ENCODE measurements around the gene BLOC1S1.

The BLOC1S1 gene

GRCh38 chr12:55728186-55728938 lies 12.5 kb downstream of the BLOC1S1 start:
- DNase-seq (ENCODE audit: low spot score), result peak; percentile 77

- DNase-seq (ENCODE audit: low spot score), result peak; percentile 95
Measured at GRCh38 chr12:55728939-55729818, 13.3 kb downstream of the BLOC1S1 start, which contains the start of gene CD63. TSS of gene CD63 (minus strand) at chr12:55729009. CDS start at chr12:55728341, 668 bp downstream.

- DNase-seq (ENCODE audit: low spot score), result peak; percentile 84
Measured at GRCh38 chr12:55729819-55730818, 14.3 kb downstream of the BLOC1S1 start.

DNA sequence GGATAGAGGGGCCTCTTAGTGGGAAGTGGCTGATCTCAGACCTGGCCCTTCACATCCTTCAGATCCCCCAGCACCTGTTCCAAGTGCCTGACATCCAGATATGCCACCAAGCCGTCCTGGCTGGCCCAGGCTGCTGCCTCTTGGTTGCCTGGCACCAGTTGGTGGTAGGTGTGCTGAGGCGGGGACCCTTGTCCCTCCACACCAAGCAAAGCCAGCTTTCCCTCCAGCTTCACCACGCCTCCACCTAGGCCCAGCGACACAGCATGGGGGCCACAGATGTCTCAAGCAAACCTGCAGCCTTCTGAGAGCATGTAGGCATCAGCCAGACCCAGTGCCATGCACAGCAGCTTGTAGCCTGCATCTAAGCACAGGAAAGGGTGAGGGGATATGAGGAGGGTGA lies 16.4 kb downstream of the BLOC1S1 start:
- no peak for DNase-seq (ENCODE audit: low spot score)

- DNase-seq (ENCODE audit: low spot score), result no peak
Measured at GRCh38 chr12:55733021-55733555, 17.2 kb downstream of the BLOC1S1 start.

- no peak for DNase-seq (ENCODE audit: low spot score)
Measured at GRCh38 chr12:55733858-55734257, 18.0 kb downstream of the BLOC1S1 start.

DNA sequence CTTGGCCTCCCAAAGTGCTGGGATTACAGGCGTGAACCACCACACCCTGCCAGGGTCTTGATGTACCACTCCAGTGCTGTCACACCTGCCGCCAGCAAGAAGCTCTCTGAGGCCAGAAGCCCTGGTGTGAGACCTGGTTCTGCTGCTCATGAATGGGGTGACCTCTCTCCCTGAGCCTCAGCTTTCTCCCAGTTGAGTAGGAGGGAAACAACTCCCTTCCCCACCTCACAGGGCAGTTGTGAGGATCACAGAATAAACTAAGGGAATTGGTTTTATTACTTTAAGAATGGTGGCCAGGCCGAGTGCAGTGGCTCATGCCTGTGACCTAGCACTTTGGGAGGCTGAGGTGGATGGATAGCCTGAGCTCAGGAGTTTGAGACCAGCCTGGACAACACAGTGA lies 18.7 kb downstream of the BLOC1S1 start:
- no peak for DNase-seq (ENCODE audit: low spot score)

GRCh38 chr12:55736076-55736475 lies 20.2 kb downstream of the BLOC1S1 start:
- DNase-seq (ENCODE audit: low spot score), result no peak

GRCh38 chr12:55736780-55737580 lies 21.1 kb downstream of the BLOC1S1 start:
- DNase-seq (ENCODE audit: low spot score), result peak; percentile 70

- no peak for DNase-seq (ENCODE audit: low spot score)
Measured at GRCh38 chr12:55737581-55738122, 21.8 kb downstream of the BLOC1S1 start.

DNA sequence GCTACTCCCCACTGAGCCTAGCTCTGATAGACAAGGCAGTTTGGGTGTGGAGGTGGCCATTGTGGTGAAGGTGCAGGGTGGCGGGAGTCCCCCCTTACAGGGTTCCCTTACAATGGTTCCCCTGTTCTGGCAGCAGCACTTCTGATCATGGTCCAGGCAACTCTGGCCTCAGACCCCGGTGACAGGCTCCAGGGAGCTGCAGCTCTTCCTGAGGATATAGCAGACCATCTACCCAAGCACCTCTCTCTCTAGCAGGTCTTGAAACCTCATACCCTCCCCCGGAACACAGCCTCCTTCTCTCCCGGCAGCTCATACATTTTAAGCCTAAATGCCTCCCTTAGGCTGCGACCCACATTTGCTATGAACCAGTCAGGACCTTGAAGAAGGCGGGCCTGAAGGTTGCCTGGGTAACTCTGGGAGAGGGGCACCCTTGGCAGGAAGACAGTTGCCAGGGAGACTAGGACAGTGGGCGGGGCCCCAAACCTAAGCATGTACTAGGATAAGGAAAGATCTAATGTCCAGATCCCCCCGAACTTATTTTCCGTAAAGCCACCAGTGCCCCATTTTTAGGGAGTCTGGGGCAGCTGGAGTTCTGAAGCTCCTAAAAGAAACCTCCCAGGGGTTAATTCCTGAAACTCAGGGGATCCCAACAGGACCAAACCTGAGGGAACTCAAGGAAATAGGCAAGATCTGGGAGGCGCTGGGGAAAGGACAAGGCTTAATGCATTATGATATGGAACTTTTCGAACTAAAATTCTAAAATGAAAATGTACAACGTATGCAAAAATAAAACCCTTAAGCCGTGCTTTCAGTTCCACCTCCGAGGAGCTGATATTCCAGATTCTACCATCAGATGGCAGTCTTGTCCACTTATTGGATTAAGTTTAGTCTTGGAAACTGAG lies 22.5 kb downstream of the BLOC1S1 start:
- peak; percentile 83 for DNase-seq (ENCODE audit: low spot score)

- no peak for DNase-seq (ENCODE audit: low spot score)
Measured at GRCh38 chr12:55739025-55739378, 23.2 kb downstream of the BLOC1S1 start.

DNA sequence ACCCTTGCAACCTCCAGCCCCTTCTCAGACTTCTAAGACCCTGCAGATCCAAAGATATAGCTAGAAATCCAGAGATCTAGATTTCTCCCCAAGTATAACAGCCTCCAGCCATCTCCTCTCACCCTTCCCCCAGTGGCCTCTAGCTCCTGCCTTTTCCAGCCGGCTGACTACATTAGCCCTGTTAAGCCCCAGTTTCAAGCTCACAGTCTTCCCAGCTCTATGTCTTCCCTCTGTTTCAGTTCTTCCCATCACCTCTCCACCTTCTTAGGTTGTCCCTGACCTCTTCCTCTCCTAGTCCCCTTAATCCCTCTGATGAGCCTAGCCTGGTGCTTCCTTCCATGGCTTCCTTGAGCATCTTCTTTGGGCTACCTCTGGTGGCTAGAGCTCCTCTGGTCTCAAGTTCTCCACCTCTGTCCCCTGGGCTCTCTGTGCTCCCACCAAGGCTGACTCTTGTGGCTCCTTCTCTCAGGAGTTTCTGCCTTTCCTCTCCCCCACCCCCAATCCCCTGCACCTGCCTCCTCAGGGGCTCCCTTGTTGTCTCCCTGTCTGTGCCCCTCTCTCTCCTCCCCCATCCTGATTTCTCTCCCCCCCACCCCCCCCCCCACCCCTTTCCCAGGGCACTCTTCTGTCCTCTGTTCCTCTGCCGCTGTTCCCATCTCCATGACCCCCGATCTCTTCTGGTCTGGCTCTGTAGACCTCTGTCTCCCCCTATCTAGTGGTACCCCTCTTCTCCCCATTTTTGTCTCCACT lies 26.3 kb downstream of the BLOC1S1 start:
- no peak for DNase-seq (ENCODE audit: low spot score)

DNA sequence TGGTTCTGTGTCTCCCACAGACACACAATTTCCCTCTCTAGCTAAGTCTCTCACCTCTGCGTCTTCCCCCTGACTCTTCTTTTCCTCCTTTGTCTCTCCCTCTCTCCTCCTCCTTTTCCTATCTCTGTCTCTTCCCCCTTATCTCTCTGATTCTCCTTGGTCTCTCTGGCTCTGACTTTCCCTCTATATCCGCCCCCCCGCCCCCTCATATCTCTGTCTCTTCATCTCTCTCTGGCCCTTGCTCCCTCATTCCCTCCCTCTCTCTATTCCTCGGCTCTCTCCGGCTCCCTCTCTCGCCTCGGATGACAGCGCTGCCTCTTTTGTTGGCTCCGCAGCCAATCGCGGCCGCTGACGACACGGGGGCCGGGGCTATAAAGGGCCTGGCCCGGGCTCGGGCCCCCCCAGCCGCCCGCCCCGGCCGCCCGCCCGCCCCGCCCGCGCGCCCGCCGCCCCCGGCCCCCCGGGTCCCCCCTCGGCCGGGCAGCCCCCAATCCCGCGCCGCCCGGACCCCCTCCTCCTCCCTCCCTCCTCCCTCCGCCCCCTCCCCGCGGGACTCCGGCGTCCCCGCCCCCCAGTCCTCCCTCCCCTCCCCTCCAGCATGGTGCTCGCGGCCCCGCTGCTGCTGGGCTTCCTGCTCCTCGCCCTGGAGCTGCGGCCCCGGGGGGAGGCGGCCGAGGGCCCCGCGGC lies 27.0 kb downstream of the BLOC1S1 start, which contains the start of gene GDF11:
GDF11 (plus strand) TSS at position 404 of the 687 bp plus-strand sequence; CDS start at position 599, 195 bp downstream.
- peak; percentile 82 for DNase-seq (ENCODE audit: low spot score)

DNA sequence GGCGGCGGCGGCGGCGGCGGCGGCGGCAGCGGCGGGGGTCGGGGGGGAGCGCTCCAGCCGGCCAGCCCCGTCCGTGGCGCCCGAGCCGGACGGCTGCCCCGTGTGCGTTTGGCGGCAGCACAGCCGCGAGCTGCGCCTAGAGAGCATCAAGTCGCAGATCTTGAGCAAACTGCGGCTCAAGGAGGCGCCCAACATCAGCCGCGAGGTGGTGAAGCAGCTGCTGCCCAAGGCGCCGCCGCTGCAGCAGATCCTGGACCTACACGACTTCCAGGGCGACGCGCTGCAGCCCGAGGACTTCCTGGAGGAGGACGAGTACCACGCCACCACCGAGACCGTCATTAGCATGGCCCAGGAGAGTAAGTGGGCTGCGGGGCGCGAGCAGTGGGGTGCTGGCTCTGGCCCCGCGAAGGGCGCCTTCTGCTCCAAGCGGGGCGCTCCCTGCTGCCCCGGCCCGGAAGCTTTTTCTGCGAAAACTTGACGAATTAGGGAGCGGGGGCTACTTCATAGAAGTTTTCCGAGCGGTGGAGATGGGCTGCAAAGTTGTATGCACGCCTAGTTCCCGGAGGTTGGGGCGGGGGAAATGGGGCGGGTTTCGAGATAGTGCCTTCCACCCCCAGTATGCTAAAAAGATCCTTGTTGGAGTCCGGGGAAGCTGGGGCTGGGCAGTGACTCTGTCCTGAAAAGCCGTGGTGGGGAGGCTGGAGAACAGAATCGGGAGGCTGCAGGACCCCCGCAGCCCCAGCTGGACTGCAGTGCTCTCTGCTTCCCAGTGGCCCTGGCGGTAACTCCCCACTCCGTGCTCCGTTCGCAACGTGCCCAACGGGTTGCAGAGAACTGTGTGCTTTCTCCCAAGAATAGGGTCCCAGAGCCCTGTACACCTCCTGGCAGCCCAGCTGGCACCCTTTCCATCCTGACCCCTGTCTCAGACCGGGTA lies 27.8 kb downstream of the BLOC1S1 start:
- DNase-seq (ENCODE audit: low spot score), result no peak

- DNase-seq (ENCODE audit: low spot score), result no peak
Measured at GRCh38 chr12:55744340-55745030, 28.6 kb downstream of the BLOC1S1 start.
